ENCODE data around the gene UVRAG.
A peak's percentile ranks its signal among the peaks of the same experiment; 100 is the strongest.

The UVRAG gene

DNA sequence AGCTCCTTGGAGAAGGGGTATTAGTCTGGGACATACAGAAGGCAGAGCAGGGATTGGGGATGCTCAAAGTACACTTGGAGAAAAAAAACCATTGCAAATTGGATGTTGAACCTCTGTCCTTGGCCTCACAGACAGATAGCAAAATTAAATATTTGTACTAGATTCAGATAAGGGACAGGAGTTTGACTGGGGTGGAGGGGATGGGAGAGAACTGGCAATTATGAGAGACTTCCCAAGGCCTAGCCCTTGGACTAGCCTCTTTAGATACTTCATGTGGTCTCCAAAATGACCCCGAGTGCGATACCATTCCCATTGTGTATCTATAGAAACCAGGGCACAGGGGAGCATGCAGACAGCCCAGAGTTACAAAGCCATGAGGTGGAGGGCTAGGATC is 30.9 kb upstream of the UVRAG start:
- no peak for DNase-seq (ENCODE audit: low spot score)

GRCh38 chr11:75784506-75784905 is 30.5 kb upstream of the UVRAG start:
- DNase-seq (ENCODE audit: low spot score), result no peak

- no peak for DNase-seq (ENCODE audit: low spot score)
These were observed 29.8 kb upstream of the UVRAG start for GRCh38 chr11:75785187-75785586.

GRCh38 chr11:75786101-75786736 is 28.8 kb upstream of the UVRAG start:
- no peak for DNase-seq (ENCODE audit: low spot score)

DNA sequence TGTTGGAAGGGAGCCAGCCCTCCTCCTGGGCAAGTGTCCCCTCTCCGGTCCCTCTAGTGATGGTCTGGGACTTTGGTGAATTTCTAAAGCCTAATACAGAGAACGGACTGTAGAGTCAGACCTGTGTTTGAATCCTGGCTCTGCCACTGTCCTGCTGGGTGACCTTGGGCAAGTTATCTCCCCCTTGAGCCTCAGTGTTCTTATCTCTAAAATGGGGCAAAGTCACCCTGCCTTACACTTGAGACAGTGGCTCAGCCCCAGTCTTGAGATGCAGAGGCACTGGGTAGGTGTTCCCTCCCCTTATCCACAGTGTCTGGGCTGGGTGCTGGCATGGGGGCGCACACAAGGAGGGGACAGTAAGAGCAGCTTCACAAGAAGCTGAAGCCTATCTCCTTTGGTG is 25.5 kb upstream of the UVRAG start:
- DNase-seq (ENCODE audit: low spot score), result no peak

DNA sequence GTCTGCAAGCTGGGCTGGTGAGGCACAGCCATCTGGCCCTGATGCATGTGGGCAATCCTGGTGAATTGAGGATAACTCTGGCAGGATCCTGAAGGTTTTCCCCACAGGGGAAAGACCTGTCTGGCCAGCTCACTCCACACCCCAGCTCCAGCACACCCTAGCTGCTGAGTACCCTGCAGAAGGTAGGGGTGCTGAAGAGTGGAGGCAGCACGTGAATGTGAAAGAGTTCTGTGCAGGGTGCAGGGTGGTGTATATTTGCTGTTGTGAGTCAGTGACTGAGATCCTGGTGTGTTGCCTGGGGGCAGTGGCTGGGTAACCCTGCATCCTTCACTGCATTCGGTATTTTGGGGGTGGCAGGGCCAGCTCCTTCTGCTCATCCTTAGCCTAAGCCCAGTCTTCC is 24.0 kb upstream of the UVRAG start:
- DNase-seq (ENCODE audit: low spot score), result no peak

DNA sequence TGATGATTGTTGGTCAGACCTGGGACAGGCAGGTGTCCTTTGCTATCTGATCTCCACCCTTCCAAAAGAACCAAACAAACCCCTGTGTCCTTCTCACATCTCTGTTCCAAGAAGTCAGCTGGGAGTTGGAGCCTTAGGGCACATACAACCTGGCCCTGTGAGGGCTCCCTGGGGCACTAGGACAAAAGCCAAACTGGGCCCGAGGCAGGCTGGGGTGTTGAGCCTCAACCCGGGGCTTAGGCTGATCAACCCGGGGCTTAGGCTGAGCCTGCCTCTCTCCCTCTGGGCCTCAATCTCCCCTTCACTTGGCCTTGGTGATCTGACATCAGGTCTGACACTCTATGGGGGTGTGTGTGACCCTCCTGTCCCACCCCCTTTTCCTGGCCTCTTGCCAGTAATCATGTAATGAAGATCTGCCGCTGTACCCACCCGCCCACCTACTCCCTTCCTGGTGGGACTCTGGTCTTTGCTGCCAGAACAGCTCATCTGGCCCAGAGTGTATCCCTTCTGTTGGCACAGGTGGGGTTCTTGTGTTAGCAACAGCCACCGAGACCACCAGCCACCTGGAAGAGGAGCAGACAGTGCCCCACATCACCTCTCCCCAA is 22.8 kb upstream of the UVRAG start:
- DNase-seq (ENCODE audit: low spot score), result no peak

- DNase-seq (ENCODE audit: low spot score), result no peak
These were observed 21.8 kb upstream of the UVRAG start for GRCh38 chr11:75792997-75793800.

- no peak for DNase-seq (ENCODE audit: low spot score)
These were observed 21.0 kb upstream of the UVRAG start for GRCh38 chr11:75793966-75794365.

DNA sequence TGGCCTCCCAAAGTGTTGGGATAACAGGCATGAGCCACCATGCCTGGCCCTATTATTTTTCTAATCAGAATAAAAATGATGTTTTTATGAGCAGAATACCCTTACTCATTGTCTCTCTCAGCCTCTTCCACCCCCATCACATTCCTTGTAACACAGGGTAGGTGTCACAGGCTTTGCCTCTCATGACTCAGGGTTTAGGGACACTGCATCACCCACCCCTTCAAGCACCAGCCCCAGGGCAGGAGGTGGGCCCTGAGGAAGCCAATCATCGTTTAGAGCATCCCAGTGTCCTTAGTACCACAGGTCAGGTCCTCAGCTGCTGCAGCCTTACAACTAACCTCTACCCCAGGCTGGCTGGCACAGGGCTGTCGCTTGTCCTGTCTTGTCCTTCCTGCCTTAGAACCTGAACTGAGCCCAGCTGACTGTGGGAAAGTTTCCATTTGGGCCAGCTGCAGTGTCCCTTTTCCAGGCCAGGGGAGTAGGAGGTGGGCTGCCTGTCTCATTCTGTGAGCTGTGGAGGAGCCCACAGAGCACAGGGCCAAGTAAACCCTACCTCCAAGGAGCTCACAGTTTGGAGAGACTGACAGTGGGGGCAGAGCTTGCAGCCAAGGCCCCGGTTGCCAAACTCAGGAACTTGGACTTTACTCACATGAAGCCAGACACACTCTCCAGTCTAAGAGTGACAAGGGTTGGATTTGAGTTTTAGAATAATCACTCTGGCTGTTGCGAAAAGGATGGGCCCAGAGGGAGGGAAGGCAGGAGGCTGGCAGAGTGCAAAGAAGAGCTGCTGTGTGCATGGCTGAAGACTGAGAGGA is 19.5 kb upstream of the UVRAG start:
- no peak for DNase-seq (ENCODE audit: low spot score)

- DNase-seq (ENCODE audit: low spot score), result no peak
These were observed 18.9 kb upstream of the UVRAG start for GRCh38 chr11:75796091-75796435.

DNA sequence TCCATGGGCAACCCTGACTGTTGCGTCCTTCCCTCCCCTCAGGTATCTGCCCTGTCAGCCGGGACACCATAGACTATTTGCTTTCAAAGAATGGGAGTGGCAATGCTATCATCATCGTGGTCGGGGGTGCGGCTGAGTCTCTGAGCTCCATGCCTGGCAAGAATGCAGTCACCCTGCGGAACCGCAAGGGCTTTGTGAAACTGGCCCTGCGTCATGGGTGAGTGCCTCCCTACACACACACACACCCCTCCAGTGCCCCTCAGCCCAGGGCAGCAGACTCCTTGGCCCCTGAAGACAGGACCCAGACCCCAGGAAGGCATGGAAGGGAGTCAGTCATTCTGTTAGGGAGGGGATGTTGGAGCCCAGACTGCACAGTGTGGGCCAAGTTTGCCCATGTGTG is 17.9 kb upstream of the UVRAG start:
- DNase-seq (ENCODE audit: low spot score), result no peak

DNA sequence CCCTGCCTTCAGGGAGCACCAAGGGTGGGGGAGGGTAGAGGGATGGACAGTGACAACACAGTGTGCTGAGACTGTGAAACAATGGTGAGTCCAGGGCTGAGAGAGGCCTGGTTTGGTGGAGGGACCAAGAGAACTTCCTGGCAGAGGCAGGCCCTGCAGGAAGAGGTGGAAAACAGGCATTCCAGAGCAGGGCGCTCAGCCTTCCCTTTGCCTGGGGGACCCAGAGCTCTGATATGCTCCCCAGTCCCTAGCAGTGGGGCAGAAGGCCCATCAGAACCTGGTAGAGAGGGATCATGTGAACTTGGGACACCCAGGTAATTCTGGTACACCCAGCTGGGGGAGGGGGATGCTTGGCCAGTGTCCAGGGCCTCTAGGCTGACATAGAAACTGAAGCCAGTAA is 17.2 kb upstream of the UVRAG start:
- DNase-seq (ENCODE audit: low spot score), result no peak

DNA sequence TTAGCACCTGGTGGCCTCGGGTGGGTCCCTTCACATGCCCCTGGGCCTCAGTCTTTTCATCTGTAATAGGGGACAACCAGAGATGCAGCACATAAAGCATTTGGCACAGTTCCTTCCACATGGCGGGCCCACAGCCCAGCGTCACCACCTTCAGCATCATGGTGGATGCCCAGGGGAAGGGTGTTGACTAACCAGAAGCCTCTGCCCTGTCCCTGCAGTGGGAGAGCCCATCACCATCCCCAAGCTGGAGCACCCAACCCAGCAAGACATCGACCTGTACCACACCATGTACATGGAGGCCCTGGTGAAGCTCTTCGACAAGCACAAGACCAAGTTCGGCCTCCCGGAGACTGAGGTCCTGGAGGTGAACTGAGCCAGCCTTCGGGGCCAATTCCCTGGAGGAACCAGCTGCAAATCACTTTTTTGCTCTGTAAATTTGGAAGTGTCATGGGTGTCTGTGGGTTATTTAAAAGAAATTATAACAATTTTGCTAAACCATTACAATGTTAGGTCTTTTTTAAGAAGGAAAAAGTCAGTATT is 14.8 kb upstream of the UVRAG start:
- no peak for DNase-seq (ENCODE audit: low spot score)

DNA sequence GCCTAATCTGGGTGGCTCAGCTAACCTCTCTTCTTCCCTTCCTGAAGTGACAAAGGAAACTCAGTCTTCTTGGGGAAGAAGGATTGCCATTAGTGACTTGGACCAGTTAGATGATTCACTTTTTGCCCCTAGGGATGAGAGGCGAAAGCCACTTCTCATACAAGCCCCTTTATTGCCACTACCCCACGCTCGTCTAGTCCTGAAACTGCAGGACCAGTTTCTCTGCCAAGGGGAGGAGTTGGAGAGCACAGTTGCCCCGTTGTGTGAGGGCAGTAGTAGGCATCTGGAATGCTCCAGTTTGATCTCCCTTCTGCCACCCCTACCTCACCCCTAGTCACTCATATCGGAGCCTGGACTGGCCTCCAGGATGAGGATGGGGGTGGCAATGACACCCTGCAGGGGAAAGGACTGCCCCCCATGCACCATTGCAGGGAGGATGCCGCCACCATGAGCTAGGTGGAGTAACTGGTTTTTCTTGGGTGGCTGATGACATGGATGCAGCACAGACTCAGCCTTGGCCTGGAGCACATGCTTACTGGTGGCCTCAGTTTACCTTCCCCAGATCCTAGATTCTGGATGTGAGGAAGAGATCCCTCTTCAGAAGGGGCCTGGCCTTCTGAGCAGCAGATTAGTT is 14.2 kb upstream of the UVRAG start:
- no peak for DNase-seq (ENCODE audit: low spot score)

DNA sequence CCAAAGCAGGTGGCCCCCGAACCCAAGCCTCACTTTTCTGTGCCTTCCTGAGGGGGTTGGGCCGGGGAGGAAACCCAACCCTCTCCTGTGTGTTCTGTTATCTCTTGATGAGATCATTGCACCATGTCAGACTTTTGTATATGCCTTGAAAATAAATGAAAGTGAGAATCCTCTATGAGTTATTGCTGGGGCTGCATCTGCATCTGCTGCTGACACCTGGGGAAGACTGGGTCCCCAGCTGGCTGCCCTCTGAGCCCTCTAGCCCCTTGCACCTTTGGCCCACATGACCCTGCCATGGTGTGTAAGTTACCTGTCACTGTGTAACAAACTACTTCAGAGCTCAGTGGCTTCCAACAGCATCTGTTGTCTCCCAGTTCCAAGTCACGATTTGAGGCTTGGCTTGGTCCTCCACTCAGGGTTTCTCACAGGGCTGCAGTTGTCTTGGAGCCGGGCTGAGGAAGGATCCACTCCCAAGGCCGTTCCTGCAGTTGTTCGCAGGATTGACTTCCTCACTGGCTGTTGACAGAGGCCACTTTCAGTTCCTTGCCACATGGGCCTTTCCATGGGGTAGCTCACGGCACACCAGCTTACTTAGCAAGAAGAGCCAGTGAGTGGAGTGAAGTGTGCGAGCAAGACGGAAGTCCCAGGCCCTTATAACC is 13.5 kb upstream of the UVRAG start:
- no peak for DNase-seq (ENCODE audit: low spot score)

DNA sequence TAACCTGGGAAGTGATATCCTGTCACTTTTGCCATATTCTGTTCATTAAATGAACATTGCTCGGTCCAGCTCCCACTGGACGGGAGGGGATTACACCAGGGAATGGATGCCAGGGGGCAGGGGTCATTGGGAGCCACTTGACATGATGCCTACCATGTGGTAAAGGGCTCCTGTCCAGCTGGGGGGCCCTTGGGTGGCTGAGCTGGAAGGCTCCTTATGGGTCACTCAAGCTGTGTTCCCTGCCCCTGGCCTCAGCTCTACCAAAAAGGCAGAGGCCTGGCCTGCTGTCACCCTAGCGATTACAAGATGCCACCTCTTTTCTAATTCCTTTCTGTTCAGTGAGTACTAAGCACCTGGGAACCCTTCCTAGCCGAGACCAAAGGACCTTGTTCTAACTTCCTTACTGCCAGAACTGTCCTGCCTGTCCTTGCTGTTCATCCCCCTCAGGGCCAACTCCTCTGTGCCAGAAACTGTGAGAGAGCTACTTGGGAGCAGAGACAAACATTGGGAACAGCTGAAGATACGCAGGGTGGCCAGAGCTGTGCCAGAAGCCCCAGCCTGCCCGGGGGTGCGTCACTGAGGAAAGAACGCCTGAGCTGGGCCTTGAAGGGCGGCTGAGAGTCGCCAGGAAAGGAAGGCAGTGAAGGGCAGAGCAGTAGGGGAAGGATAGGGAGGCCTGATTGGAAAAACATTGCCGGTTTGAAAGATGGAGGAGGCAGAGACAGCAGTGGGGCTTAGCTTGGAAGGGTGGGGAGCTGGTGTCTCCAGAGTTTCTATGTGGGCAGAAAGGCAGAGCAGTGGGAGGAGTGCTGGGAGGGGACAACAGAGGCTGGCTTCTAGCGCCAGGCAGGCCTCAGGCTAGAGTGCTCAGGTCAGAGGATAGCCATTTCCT is 12.7 kb upstream of the UVRAG start:
- no peak for DNase-seq (ENCODE audit: low spot score)

GRCh38 chr11:75802913-75803820 is 11.8 kb upstream of the UVRAG start:
- peak; percentile 82 for DNase-seq (ENCODE audit: low spot score)

- no peak for DNase-seq (ENCODE audit: low spot score)
These were observed 5.9 kb upstream of the UVRAG start for GRCh38 chr11:75809111-75809510.
